Loucy (cell line): Measurements from ENCODE around the gene AGPAT3.

Source experiments
- H2AFZ ChIP-seq: fragments of 200-600 bp; sonication (generic); 2 replicates; pipeline ENCODE4 v1.6.0; 2016; ENCODE audit warnings: antibody characterized with exemption, mild to moderate bottlenecking, low read length, moderate library complexity
- H3F3A ChIP-seq: fragments of 200-600 bp; 2 replicates; pipeline ENCODE4 v1.6.0; 2016; ENCODE audit warnings: antibody characterized with exemption, low read depth, mild to moderate bottlenecking
- H3K27me3 ChIP-seq: fragments of 200-600 bp; sonication (generic); 2 replicates; pipeline ENCODE4 v1.6.1; 2014; ENCODE audit warnings: low read length, mild to moderate bottlenecking; ENCODE audit not compliant: insufficient read depth, poor library complexity, severe bottlenecking
- H3K36me3 ChIP-seq: fragments of 200-600 bp; sonication (generic); 2 replicates; pipeline ENCODE4 v1.6.1; 2016; ENCODE audit warnings: low read length; ENCODE audit not compliant: insufficient read depth
- H3K4me1 ChIP-seq: fragments of 200-600 bp; sonication (generic); 2 replicates; pipeline ENCODE4 v1.5.1; 2014; ENCODE audit warnings: low read length, mild to moderate bottlenecking; ENCODE audit not compliant: insufficient read depth, poor library complexity, severe bottlenecking
- H3K4me2 ChIP-seq: fragments of 200-600 bp; sonication (generic); 2 replicates; pipeline ENCODE4 v1.6.0; 2014; ENCODE audit warnings: antibody characterized with exemption, low read length, low read depth, mild to moderate bottlenecking; ENCODE audit not compliant: poor library complexity, severe bottlenecking
- H3K4me3 ChIP-seq: fragments of 200-600 bp; sonication (generic); 2 replicates; pipeline ENCODE4 v1.5.1; 2014; ENCODE audit warnings: low read length, mild to moderate bottlenecking, mixed read lengths; ENCODE audit not compliant: poor library complexity, severe bottlenecking
- H3K79me2 ChIP-seq: fragments of 200-600 bp; sonication (generic); 2 replicates; pipeline ENCODE4 v1.6.1; 2014; ENCODE audit warnings: low read length; ENCODE audit not compliant: insufficient read depth
- H3K9ac ChIP-seq: fragments of 200-600 bp; sonication (generic); 2 replicates; pipeline ENCODE4 v1.6.0; 2014; ENCODE audit warnings: mild to moderate bottlenecking, low read depth, low read length, moderate library complexity; ENCODE audit not compliant: poor library complexity, severe bottlenecking
- H3K9me2 ChIP-seq: fragments of 200-600 bp; sonication (generic); replicated peaks from 2 replicates; pipeline ENCODE4 v1.6.1; 2016; ENCODE audit warnings: low read depth, low read length, mixed read lengths
- H3K9me3 ChIP-seq: fragments of 200-600 bp; sonication (generic); 2 replicates; pipeline ENCODE4 v1.6.1; 2014; ENCODE audit warnings: mild to moderate bottlenecking, antibody characterized with exemption, low read length, low read depth; ENCODE audit not compliant: insufficient read depth
- H4K20me1 ChIP-seq: fragments of 200-600 bp; sonication (generic); 2 replicates; pipeline ENCODE4 v1.6.0; 2014; ENCODE audit warnings: antibody characterized with exemption, low read length, mild to moderate bottlenecking; ENCODE audit not compliant: insufficient read depth, poor library complexity, severe bottlenecking
- CTCF ChIP-seq: fragments of 200-600 bp; sonication (generic); conservative IDR thresholded peaks from 2 replicates; pipeline ENCODE4 v1.5.1; 2014; ENCODE audit warnings: mild to moderate bottlenecking, antibody characterized with exemption, low read length
- EZH2phosphoT487 ChIP-seq: fragments of 200-600 bp; IDR thresholded peaks from 2 replicates; pipeline ENCODE4 v1.6.1; 2018; ENCODE audit warnings: antibody characterized with exemption, mild to moderate bottlenecking, moderate library complexity, borderline replicate concordance

AGPAT3 gene

DNA sequence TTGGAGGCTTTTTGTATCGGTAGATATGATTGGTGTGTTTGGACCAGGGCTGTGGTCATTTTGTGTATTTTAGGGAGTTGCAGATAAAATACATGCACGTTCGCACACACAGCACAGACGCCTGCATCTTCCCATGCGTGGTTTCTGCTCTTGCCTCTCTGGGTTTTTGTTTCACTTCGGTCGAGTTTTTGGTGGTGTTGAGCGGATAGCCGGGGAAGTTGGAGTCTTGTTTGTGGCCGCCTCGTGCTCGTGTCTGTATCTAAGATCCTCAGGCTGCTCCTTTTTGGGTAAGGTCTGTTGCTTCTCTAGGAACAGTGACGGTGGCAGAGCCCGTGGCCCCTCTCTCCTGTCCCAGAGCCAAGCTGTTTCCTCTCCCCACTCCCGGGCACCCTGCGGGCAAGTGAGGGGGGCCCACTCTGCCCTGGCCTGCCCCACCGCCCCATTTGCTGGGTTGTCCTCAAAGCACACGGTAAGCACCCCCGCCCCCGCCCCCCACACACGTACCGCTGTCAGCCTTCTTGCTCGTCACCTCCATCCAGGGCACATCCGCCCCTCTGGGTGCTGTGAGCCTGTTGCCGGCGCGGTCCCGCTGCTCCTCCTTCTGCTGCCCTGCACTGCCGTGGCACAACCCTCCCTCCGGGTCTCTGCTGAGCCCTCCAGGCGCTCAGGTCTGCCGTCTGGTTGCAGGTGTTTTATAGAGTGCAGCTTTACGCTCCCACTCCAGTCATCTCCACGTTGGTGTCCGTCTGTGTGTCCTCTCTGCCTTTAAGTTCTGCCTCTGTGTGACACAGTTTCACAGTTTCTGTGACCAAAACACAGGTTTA is 51.9 kb downstream of the AGPAT3 start:
- Histone ChIP-seq H3F3A (peaks cover 6% of the 10 kb centered on the region; the same call in 1 of the 2 replicates), H3K4me2 (peak overlapping the region; percentile 94), H2AFZ (peak overlapping the region; percentile 70; the same call in 1 of the 2 replicates), H3K4me1 (peaks cover 35% of the 10 kb centered on the region), H3K4me3 (peak overlapping the region; percentile 85), H3K9me3 (no peaks in the 10 kb centered on the region), H3K79me2 (peaks cover 76% of the 10 kb centered on the region), H3K27me3 (no peaks in the 10 kb centered on the region), H3K9me2 (no peaks in the 10 kb centered on the region), H4K20me1 (peaks cover 9% of the 10 kb centered on the region), H3K36me3 (no peaks in the 10 kb centered on the region), H3K9ac (peak overlapping the region; percentile 76)
- TF ChIP-seq CTCF, result no peak
- TF ChIP-seq EZH2phosphoT487, result no peak

DNA sequence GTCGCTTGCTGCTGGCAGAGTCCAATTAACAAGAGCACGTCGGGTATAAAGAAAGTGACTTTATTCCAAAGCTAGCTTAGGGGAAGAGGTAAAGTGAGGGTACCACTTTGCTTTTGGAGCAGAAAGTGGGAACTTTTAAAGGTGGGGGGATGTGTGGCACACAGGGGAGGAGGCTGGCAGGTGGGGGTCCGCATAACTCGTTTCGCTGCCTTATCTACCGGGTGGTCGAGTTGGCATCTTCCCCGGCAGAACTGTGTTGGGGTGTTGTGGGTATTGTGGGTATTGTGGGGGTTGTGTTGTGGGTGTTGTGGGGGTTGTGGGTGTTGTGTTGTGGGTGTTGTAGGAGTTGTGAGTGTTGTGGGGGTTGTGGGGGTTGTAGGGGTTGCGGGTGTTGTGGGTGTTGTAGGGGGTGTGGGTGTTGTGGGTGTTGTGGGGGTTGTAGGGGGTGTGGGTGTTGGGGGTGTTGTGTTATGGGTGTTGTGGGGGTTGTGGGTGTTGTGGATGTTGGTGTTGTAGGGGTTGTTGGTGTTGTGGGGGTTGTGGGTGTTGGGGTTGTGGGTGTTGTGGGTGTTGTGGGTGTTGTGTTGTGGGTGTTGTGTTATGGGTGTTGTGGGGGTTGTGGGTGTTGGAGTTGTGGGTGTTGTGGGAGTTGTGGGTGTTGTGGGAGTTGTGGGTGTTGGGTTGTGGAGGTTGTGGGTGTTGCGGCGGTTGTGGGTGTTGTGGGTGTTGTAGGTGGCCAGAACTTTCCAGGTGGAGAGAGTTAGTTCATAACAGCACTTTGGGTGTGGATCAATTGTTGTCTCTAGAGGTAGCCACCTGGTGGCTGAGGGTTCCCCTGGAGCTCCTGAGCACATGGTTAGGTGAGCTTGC is 52.7 kb downstream of the AGPAT3 start:
- peaks cover 74% of the 10 kb centered on the region for H3K79me2 ChIP-seq

More for the DNA sequence above, 52.7 kb downstream of the AGPAT3 start:
- H3K9me2 ChIP-seq, result no peaks in the 10 kb centered on the region
- no peaks in the 10 kb centered on the region for H3K9me3 ChIP-seq
- TF ChIP-seq EZH2phosphoT487 (no peak), CTCF (peak; percentile 38)
- peaks cover 8% of the 10 kb centered on the region for H4K20me1 ChIP-seq
- peak overlapping the region; percentile 85 for H3K4me3 ChIP-seq
- peak overlapping the region; percentile 94 for H3K4me2 ChIP-seq
- peaks cover 31% of the 10 kb centered on the region for H3K4me1 ChIP-seq
- peaks cover 6% of the 10 kb centered on the region; the same call in 1 of the 2 replicates for H3F3A ChIP-seq
- H3K36me3 ChIP-seq, result no peaks in the 10 kb centered on the region
- 0 out of 2 replicates have a peak overlapping the region, but pooled peaks have one; percentile 17 for H2AFZ ChIP-seq
- H3K9ac ChIP-seq, result peak overlapping the region; percentile 76
- H3K27me3 ChIP-seq, result no peaks in the 10 kb centered on the region
